GM13976 (cell line): ENCODE data around the gene GAL3ST1.
A peak's percentile ranks its signal among the peaks of the same experiment; 100 is the strongest.
"Not testable (repeated sequence)": the region's sequence is repeated elsewhere in the genome, so short reads cannot be mapped to it uniquely, and the experiment has no call there.

Experiments
- DNase-seq: peaks from one replicate; pipeline ENCODE4 v3.0.0; 2012; ENCODE audit warnings: low spot score
- CTCF ChIP-seq: IDR thresholded peaks from 2 replicates; pipeline ENCODE4 v1.5.1; 2012; ENCODE audit warnings: borderline replicate concordance, mild to moderate bottlenecking; ENCODE audit not compliant: insufficient read depth; ENCODE audit errors: extremely low read depth, missing control alignments, control extremely low read depth
- in situ Hi-C: fragments of 300-500 bp; cut with MboI; formaldehyde crosslinking; loops from one replicate; pipeline ENCODE4 v1.12.0; 2022; ENCODE audit warnings: low sequenced_read_pairs, mixed read lengths, inconsistent platforms; ENCODE audit not compliant: unreplicated experiment

GAL3ST1 gene

GRCh38 chr22:30598986-30599385, 24.5 kb upstream of the GAL3ST1 start:
- no peak for DNase-seq
- in situ Hi-C loops = no loop called here
- TF ChIP-seq CTCF = no peak

GRCh38 chr22:30596886-30597285, 22.4 kb upstream of the GAL3ST1 start:
- no peak for DNase-seq
- in situ Hi-C loops = no loop called here
- no peak for TF ChIP-seq CTCF

- DNase-seq = no peak
- TF ChIP-seq CTCF = no peak
These were observed 21.7 kb upstream of the GAL3ST1 start for GRCh38 chr22:30596199-30596598.

GRCh38 chr22:30592360-30592713, 17.9 kb upstream of the GAL3ST1 start:
- DNase-seq, in situ Hi-C loops: not testable (repeated sequence)

More at GRCh38 chr22:30596199-30596598, 21.7 kb upstream of the GAL3ST1 start:
- in situ Hi-C loops = no loop called here

- in situ Hi-C loops = no loop called here
- DNase-seq = peak; percentile 98
- no peak for TF ChIP-seq CTCF
These were observed 17.3 kb upstream of the GAL3ST1 start, which contains the start of gene PES1 for GRCh38 chr22:30591588-30592359. Gene PES1, minus strand, starts transcription at chr22:30591910. Its CDS starts 77 bp downstream, at chr22:30591833.

GRCh38 chr22:30591191-30591587, 16.7 kb upstream of the GAL3ST1 start:
- in situ Hi-C loops = no loop called here
- TF ChIP-seq CTCF = no peak
- DNase-seq = no peak

- in situ Hi-C loops = no loop called here
- no peak for DNase-seq
- TF ChIP-seq CTCF = no peak
These were observed 11.9 kb upstream of the GAL3ST1 start for GRCh38 chr22:30586414-30586813.
